Hepatocyte (in vitro differentiated cells): ENCODE measurements around the gene HAS3.

Experiments
- EZH2 ChIP-seq: fragments of 200-600 bp; sonication (generic); IDR thresholded peaks from 2 replicates; pipeline ENCODE4 v1.6.1; 2016; ENCODE audit warnings: antibody characterized with exemption, mild to moderate bottlenecking, borderline replicate concordance
- EZH2phosphoT487 ChIP-seq: fragments of 200-600 bp; sonication (generic); IDR thresholded peaks from one replicate; pipeline ENCODE4 v1.6.1; 2018; ENCODE audit warnings: antibody characterized with exemption, mild to moderate bottlenecking, low read depth, moderate library complexity; ENCODE audit not compliant: unreplicated experiment, severe bottlenecking
- TF ChIP-seq, protein P1 (sequence below): fragments of 200-600 bp; sonication (generic); IDR thresholded peaks from 2 replicates; pipeline ENCODE4 v1.5.1; 2016; ENCODE audit warnings: antibody characterized with exemption, mild to moderate bottlenecking; ENCODE audit not compliant: poor library complexity

DNA sequence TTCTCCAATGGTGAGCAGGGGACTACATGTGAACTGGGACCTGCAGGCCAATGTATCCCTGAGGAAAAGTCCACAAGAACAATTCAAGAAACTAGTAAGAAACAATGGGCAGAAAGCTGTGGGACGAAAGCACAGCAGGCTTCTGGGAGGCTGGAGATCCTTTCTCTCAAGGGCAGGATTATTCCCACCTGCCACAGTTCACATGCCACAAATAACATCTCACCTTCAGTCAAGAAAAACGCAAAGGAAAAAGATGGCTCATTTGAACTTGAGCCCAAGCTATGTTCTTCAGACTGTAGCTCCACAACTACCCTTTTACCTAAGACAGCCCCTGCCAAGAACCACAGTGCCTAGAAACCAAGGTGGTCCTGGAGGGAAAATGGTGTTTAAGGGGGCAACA, 13.0 kb downstream of the HAS3 start:
- no peak for TF ChIP-seq EZH2
- TF ChIP-seq, protein P1, sequence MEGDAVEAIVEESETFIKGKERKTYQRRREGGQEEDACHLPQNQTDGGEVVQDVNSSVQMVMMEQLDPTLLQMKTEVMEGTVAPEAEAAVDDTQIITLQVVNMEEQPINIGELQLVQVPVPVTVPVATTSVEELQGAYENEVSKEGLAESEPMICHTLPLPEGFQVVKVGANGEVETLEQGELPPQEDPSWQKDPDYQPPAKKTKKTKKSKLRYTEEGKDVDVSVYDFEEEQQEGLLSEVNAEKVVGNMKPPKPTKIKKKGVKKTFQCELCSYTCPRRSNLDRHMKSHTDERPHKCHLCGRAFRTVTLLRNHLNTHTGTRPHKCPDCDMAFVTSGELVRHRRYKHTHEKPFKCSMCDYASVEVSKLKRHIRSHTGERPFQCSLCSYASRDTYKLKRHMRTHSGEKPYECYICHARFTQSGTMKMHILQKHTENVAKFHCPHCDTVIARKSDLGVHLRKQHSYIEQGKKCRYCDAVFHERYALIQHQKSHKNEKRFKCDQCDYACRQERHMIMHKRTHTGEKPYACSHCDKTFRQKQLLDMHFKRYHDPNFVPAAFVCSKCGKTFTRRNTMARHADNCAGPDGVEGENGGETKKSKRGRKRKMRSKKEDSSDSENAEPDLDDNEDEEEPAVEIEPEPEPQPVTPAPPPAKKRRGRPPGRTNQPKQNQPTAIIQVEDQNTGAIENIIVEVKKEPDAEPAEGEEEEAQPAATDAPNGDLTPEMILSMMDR, result no peak
- no peak for TF ChIP-seq EZH2phosphoT487
